NCI-H345 treated with DMSO at 0.1 percent for 48 hours (cell line): Measurements from ENCODE around the gene TMEM45B.

Experiments used
- DNase-seq: peaks from one replicate; lab custom pipeline; 2025; ENCODE audit not compliant: unreplicated experiment; lab: John Stamatoyannopoulos, UW

The TMEM45B gene

DNA sequence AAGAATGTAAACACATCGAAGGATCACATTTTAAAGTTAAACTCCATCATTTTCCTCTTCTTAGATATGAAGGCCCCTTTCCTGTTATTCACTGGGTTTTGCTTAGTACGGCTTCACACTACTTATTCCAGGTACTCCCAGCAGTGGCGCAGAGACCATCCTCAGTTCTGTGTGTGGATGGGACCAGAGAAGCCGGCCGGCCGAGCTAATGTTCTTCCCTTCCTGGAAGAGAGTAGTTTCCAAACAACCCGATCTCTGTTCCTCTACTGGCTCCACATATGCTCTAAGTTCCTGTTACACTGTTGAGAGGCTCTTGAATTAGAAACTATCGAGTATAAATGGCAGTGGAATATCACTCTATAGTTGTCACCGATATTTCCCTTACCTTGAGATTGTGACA, 80.4 kb downstream of the TMEM45B start:
- DNase-seq: no peak

DNA sequence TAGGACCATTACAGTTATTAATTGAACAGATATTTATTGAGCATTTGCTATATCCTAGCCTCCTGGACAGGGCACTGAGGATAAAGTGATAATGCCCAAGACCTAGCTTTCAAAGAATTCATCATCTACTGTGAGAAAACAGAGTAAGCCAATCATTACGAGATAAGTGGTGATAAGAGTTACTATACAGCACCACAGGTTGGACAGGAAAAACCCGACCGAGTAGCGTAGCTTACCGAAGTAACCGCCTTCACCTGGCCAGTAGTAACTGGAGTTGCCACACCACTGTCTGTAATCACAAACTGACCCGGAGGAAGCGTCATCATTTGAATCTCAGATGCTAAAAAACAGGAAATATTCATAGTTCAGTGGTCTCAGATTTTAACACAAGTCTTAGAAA, 89.8 kb downstream of the TMEM45B start:
- DNase-seq: no peak
